ENCODE data around the gene PRKG1.

PRKG1 gene

GRCh38 chr10:51800725-51801424 lies 726.6 kb downstream of the PRKG1 start:
- no peak overlapping the region for H3K4me3 Mint-ChIP-seq
- no peaks in the 10 kb centered on the region for H3K9me3 Mint-ChIP-seq
- H3K4me1 Mint-ChIP-seq (ENCODE audit: low read depth), result no peaks in the 10 kb centered on the region
- no peak overlapping the region for H3K27ac Mint-ChIP-seq
- H3K36me3 Mint-ChIP-seq (ENCODE audit: low read depth), result no peaks in the 10 kb centered on the region
- peaks cover 5% of the 10 kb centered on the region for H3K27me3 Mint-ChIP-seq

GRCh38 chr10:51802030-51802429 lies 727.7 kb downstream of the PRKG1 start:
- Mint-ChIP-seq H3K27ac (no peak overlapping the region), H3K27me3 (peaks cover 5% of the 10 kb centered on the region), H3K4me1 (ENCODE audit: low read depth) (no peaks in the 10 kb centered on the region), H3K36me3 (ENCODE audit: low read depth) (no peaks in the 10 kb centered on the region), H3K9me3 (no peaks in the 10 kb centered on the region), H3K4me3 (no peak overlapping the region)

- no peaks in the 10 kb centered on the region for H3K36me3 Mint-ChIP-seq (ENCODE audit: low read depth)
- no peak overlapping the region for H3K4me3 Mint-ChIP-seq
- no peaks in the 10 kb centered on the region for H3K27me3 Mint-ChIP-seq
- no peaks in the 10 kb centered on the region for H3K4me1 Mint-ChIP-seq (ENCODE audit: low read depth)
- H3K27ac Mint-ChIP-seq, result no peak overlapping the region
- H3K9me3 Mint-ChIP-seq, result no peaks in the 10 kb centered on the region
These were observed 730.6 kb downstream of the PRKG1 start for GRCh38 chr10:51804866-51805265.

- Mint-ChIP-seq H3K4me3 (no peak overlapping the region), H3K4me1 (ENCODE audit: low read depth) (no peaks in the 10 kb centered on the region), H3K9me3 (no peaks in the 10 kb centered on the region), H3K36me3 (ENCODE audit: low read depth) (no peaks in the 10 kb centered on the region), H3K27me3 (no peaks in the 10 kb centered on the region), H3K27ac (no peak overlapping the region)
These were observed 732.0 kb downstream of the PRKG1 start for GRCh38 chr10:51806079-51806835.

GRCh38 chr10:51808187-51808586 lies 733.9 kb downstream of the PRKG1 start:
- H3K27ac Mint-ChIP-seq, result no peak overlapping the region
- no peaks in the 10 kb centered on the region for H3K36me3 Mint-ChIP-seq (ENCODE audit: low read depth)
- no peaks in the 10 kb centered on the region for H3K27me3 Mint-ChIP-seq
- H3K9me3 Mint-ChIP-seq, result no peaks in the 10 kb centered on the region
- H3K4me1 Mint-ChIP-seq (ENCODE audit: low read depth), result no peaks in the 10 kb centered on the region
- H3K4me3 Mint-ChIP-seq, result no peak overlapping the region

- Mint-ChIP-seq H3K27ac (no peak overlapping the region), H3K27me3 (peaks cover 4% of the 10 kb centered on the region), H3K4me1 (ENCODE audit: low read depth) (no peaks in the 10 kb centered on the region), H3K36me3 (ENCODE audit: low read depth) (no peaks in the 10 kb centered on the region), H3K4me3 (no peak overlapping the region), H3K9me3 (no peaks in the 10 kb centered on the region)
These were observed 741.4 kb downstream of the PRKG1 start for GRCh38 chr10:51815723-51816122.

- no peaks in the 10 kb centered on the region for H3K36me3 Mint-ChIP-seq (ENCODE audit: low read depth)
- no peak overlapping the region for H3K4me3 Mint-ChIP-seq
- peaks cover 10% of the 10 kb centered on the region for H3K27me3 Mint-ChIP-seq
- no peak overlapping the region for H3K27ac Mint-ChIP-seq
- no peaks in the 10 kb centered on the region for H3K9me3 Mint-ChIP-seq
- H3K4me1 Mint-ChIP-seq (ENCODE audit: low read depth), result no peaks in the 10 kb centered on the region
These were observed 746.8 kb downstream of the PRKG1 start for GRCh38 chr10:51821045-51821444.

GRCh38 chr10:51821745-51822144 lies 747.5 kb downstream of the PRKG1 start:
- no peaks in the 10 kb centered on the region for H3K9me3 Mint-ChIP-seq
- no peak overlapping the region for H3K4me3 Mint-ChIP-seq
- H3K27ac Mint-ChIP-seq, result no peak overlapping the region
- H3K27me3 Mint-ChIP-seq, result peaks cover 13% of the 10 kb centered on the region
- no peaks in the 10 kb centered on the region for H3K36me3 Mint-ChIP-seq (ENCODE audit: low read depth)
- no peaks in the 10 kb centered on the region for H3K4me1 Mint-ChIP-seq (ENCODE audit: low read depth)

GRCh38 chr10:51832652-51833383 lies 758.5 kb downstream of the PRKG1 start:
- no peaks in the 10 kb centered on the region for H3K9me3 Mint-ChIP-seq
- H3K4me3 Mint-ChIP-seq, result no peak overlapping the region
- H3K27ac Mint-ChIP-seq, result no peak overlapping the region
- H3K4me1 Mint-ChIP-seq (ENCODE audit: low read depth), result no peaks in the 10 kb centered on the region
- no peaks in the 10 kb centered on the region for H3K27me3 Mint-ChIP-seq
- no peaks in the 10 kb centered on the region for H3K36me3 Mint-ChIP-seq (ENCODE audit: low read depth)

GRCh38 chr10:51834548-51834947 lies 760.3 kb downstream of the PRKG1 start:
- Mint-ChIP-seq H3K4me1 (ENCODE audit: low read depth) (no peaks in the 10 kb centered on the region), H3K27me3 (no peaks in the 10 kb centered on the region), H3K36me3 (ENCODE audit: low read depth) (no peaks in the 10 kb centered on the region), H3K9me3 (no peaks in the 10 kb centered on the region), H3K4me3 (no peak overlapping the region), H3K27ac (no peak overlapping the region)

GRCh38 chr10:51838471-51838870 lies 764.2 kb downstream of the PRKG1 start:
- Mint-ChIP-seq H3K4me3 (no peak overlapping the region), H3K27me3 (no peaks in the 10 kb centered on the region), H3K4me1 (ENCODE audit: low read depth) (no peaks in the 10 kb centered on the region), H3K36me3 (ENCODE audit: low read depth) (no peaks in the 10 kb centered on the region), H3K9me3 (no peaks in the 10 kb centered on the region), H3K27ac (no peak overlapping the region)

GRCh38 chr10:51843966-51844365 lies 769.7 kb downstream of the PRKG1 start:
- no peaks in the 10 kb centered on the region for H3K9me3 Mint-ChIP-seq
- no peaks in the 10 kb centered on the region for H3K27me3 Mint-ChIP-seq
- no peak overlapping the region for H3K4me3 Mint-ChIP-seq
- H3K36me3 Mint-ChIP-seq (ENCODE audit: low read depth), result no peaks in the 10 kb centered on the region
- no peaks in the 10 kb centered on the region for H3K4me1 Mint-ChIP-seq (ENCODE audit: low read depth)
- H3K27ac Mint-ChIP-seq, result no peak overlapping the region

GRCh38 chr10:51846856-51847506 lies 772.7 kb downstream of the PRKG1 start:
- no peak overlapping the region for H3K27ac Mint-ChIP-seq
- H3K27me3 Mint-ChIP-seq, result peaks cover 5% of the 10 kb centered on the region
- no peaks in the 10 kb centered on the region for H3K9me3 Mint-ChIP-seq
- H3K36me3 Mint-ChIP-seq (ENCODE audit: low read depth), result no peaks in the 10 kb centered on the region
- H3K4me3 Mint-ChIP-seq, result no peak overlapping the region
- no peaks in the 10 kb centered on the region for H3K4me1 Mint-ChIP-seq (ENCODE audit: low read depth)

- H3K27me3 Mint-ChIP-seq, result peaks cover 5% of the 10 kb centered on the region
- H3K27ac Mint-ChIP-seq, result no peak overlapping the region
- no peaks in the 10 kb centered on the region for H3K4me1 Mint-ChIP-seq (ENCODE audit: low read depth)
- H3K36me3 Mint-ChIP-seq (ENCODE audit: low read depth), result no peaks in the 10 kb centered on the region
- no peaks in the 10 kb centered on the region for H3K9me3 Mint-ChIP-seq
- no peak overlapping the region for H3K4me3 Mint-ChIP-seq
These were observed 778.0 kb downstream of the PRKG1 start for GRCh38 chr10:51852297-51852696.

GRCh38 chr10:51857305-51857704 lies 783.0 kb downstream of the PRKG1 start:
- H3K27me3 Mint-ChIP-seq, result no peaks in the 10 kb centered on the region
- no peak overlapping the region for H3K4me3 Mint-ChIP-seq
- H3K4me1 Mint-ChIP-seq (ENCODE audit: low read depth), result no peaks in the 10 kb centered on the region
- no peaks in the 10 kb centered on the region for H3K36me3 Mint-ChIP-seq (ENCODE audit: low read depth)
- no peak overlapping the region for H3K27ac Mint-ChIP-seq
- no peaks in the 10 kb centered on the region for H3K9me3 Mint-ChIP-seq

Measured in stimulated activated naive CD8-positive, alpha-beta T cell treated with anti-CD3 and anti-CD28 coated beads, Interleukin-15, Interleukin-2, amounts not matched to agents 100 ng/mL and 50 ng/mL, for 24 hours (primary cell).